Loucy (cell line): ENCODE results near the gene ZFP36L2.

Experiments
- H2AFZ ChIP-seq: fragments of 200-600 bp; sonication (generic); 2 replicates; pipeline ENCODE4 v1.6.0; 2016; ENCODE audit warnings: antibody characterized with exemption, mild to moderate bottlenecking, low read length, moderate library complexity
- H3F3A ChIP-seq: fragments of 200-600 bp; 2 replicates; pipeline ENCODE4 v1.6.0; 2016; ENCODE audit warnings: antibody characterized with exemption, low read depth, mild to moderate bottlenecking
- H3K27me3 ChIP-seq: fragments of 200-600 bp; sonication (generic); 2 replicates; pipeline ENCODE4 v1.6.1; 2014; ENCODE audit warnings: low read length, mild to moderate bottlenecking; ENCODE audit not compliant: insufficient read depth, poor library complexity, severe bottlenecking
- H3K36me3 ChIP-seq: fragments of 200-600 bp; sonication (generic); 2 replicates; pipeline ENCODE4 v1.6.1; 2016; ENCODE audit warnings: low read length; ENCODE audit not compliant: insufficient read depth
- H3K4me1 ChIP-seq: fragments of 200-600 bp; sonication (generic); 2 replicates; pipeline ENCODE4 v1.5.1; 2014; ENCODE audit warnings: low read length, mild to moderate bottlenecking; ENCODE audit not compliant: insufficient read depth, poor library complexity, severe bottlenecking
- H3K4me2 ChIP-seq: fragments of 200-600 bp; sonication (generic); 2 replicates; pipeline ENCODE4 v1.6.0; 2014; ENCODE audit warnings: antibody characterized with exemption, low read length, low read depth, mild to moderate bottlenecking; ENCODE audit not compliant: poor library complexity, severe bottlenecking
- H3K4me3 ChIP-seq: fragments of 200-600 bp; sonication (generic); 2 replicates; pipeline ENCODE4 v1.5.1; 2014; ENCODE audit warnings: low read length, mild to moderate bottlenecking, mixed read lengths; ENCODE audit not compliant: poor library complexity, severe bottlenecking
- H3K79me2 ChIP-seq: fragments of 200-600 bp; sonication (generic); 2 replicates; pipeline ENCODE4 v1.6.1; 2014; ENCODE audit warnings: low read length; ENCODE audit not compliant: insufficient read depth
- H3K9ac ChIP-seq: fragments of 200-600 bp; sonication (generic); 2 replicates; pipeline ENCODE4 v1.6.0; 2014; ENCODE audit warnings: mild to moderate bottlenecking, low read depth, low read length, moderate library complexity; ENCODE audit not compliant: poor library complexity, severe bottlenecking
- H3K9me2 ChIP-seq: fragments of 200-600 bp; sonication (generic); replicated peaks from 2 replicates; pipeline ENCODE4 v1.6.1; 2016; ENCODE audit warnings: low read depth, low read length, mixed read lengths
- H3K9me3 ChIP-seq: fragments of 200-600 bp; sonication (generic); 2 replicates; pipeline ENCODE4 v1.6.1; 2014; ENCODE audit warnings: mild to moderate bottlenecking, antibody characterized with exemption, low read length, low read depth; ENCODE audit not compliant: insufficient read depth
- H4K20me1 ChIP-seq: fragments of 200-600 bp; sonication (generic); 2 replicates; pipeline ENCODE4 v1.6.0; 2014; ENCODE audit warnings: antibody characterized with exemption, low read length, mild to moderate bottlenecking; ENCODE audit not compliant: insufficient read depth, poor library complexity, severe bottlenecking
- EZH2phosphoT487 ChIP-seq: fragments of 200-600 bp; IDR thresholded peaks from 2 replicates; pipeline ENCODE4 v1.6.1; 2018; ENCODE audit warnings: antibody characterized with exemption, mild to moderate bottlenecking, moderate library complexity, borderline replicate concordance
- TF ChIP-seq, protein P1 (sequence below): fragments of 200-600 bp; sonication (generic); conservative IDR thresholded peaks from 2 replicates; pipeline ENCODE4 v1.5.1; 2014; ENCODE audit warnings: mild to moderate bottlenecking, antibody characterized with exemption, low read length

Gene ZFP36L2

DNA sequence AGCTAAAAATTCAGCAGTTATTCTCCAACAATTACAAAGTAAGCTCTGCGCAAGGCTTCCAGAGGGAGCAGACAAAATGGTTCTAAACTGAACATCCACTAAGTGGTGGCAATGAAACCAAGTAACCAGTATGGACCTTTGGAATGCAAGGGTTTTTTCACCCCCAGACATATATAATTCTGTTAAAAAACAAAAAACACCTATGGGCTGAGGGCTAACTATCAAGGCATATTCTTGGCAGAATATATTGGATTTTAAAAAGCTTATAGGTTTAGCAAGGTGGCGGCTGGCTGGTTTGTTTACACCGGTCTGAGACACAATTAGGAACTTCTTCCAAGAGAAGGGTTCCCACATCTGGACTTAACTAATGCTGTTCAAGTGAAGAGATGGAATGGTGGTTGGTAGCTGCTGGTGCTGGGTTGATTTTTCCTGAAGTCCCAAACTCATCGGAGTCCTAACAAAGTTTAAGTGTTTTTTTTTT lies 2.8 kb downstream of the ZFP36L2 start:
- Histone ChIP-seq H4K20me1 (peaks cover 38% of the 10 kb centered on the region), H2AFZ (no peak overlapping the region), H3K4me3 (peak overlapping the region; percentile 97), H3K9ac (peak overlapping the region; percentile 100), H3K36me3 (peaks cover 27% of the 10 kb centered on the region), H3K27me3 (no peaks in the 10 kb centered on the region), H3K79me2 (peaks cover 82% of the 10 kb centered on the region), H3K4me1 (peaks cover 52% of the 10 kb centered on the region), H3F3A (peaks cover 20% of the 10 kb centered on the region; the same call in 1 of the 2 replicates), H3K9me2 (no peaks in the 10 kb centered on the region), H3K9me3 (no peaks in the 10 kb centered on the region), H3K4me2 (peak overlapping the region; percentile 97)
- TF ChIP-seq, protein P1, sequence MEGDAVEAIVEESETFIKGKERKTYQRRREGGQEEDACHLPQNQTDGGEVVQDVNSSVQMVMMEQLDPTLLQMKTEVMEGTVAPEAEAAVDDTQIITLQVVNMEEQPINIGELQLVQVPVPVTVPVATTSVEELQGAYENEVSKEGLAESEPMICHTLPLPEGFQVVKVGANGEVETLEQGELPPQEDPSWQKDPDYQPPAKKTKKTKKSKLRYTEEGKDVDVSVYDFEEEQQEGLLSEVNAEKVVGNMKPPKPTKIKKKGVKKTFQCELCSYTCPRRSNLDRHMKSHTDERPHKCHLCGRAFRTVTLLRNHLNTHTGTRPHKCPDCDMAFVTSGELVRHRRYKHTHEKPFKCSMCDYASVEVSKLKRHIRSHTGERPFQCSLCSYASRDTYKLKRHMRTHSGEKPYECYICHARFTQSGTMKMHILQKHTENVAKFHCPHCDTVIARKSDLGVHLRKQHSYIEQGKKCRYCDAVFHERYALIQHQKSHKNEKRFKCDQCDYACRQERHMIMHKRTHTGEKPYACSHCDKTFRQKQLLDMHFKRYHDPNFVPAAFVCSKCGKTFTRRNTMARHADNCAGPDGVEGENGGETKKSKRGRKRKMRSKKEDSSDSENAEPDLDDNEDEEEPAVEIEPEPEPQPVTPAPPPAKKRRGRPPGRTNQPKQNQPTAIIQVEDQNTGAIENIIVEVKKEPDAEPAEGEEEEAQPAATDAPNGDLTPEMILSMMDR = no peak
- no peak for TF ChIP-seq EZH2phosphoT487

DNA sequence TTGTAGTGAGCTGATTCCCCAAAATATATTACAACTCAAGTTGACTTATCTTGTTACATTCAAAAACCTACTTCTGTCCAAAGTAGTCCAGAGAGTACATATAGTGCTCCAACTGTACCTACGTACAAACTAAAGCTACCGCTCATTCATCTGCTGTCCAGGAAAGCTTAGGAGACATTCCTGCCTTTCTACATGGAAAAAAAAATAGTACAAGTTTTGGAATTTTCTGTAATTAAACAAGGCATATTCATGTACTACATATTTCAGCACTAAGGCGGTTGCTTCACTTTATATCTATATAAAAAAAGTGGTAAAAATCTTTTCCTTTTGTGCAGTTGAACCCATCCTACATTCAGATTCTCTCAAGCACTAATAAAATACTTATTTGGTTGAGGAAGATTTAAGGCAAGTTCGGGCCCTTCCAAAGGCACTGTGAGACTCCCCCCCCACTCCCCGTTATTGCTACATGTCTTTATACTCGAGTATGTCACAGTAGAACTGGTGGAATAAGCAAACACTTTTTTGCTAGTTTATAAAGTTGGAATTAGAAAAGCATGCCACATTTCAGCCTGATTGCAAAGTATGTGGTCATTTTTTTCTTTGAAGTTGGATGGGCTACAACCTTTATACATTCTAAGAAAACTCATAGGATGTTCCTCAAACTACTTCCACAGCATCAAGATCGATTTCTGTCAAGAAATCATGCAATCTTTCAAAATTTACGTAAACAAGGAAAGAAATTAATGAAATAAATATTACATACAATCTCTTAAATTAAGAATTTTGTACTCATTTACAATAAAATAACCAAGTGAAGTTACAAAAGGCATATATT lies 3.7 kb downstream of the ZFP36L2 start:
- Histone ChIP-seq H3F3A (peaks cover 23% of the 10 kb centered on the region), H3K9me3 (no peaks in the 10 kb centered on the region), H3K36me3 (peaks cover 27% of the 10 kb centered on the region), H4K20me1 (peaks cover 38% of the 10 kb centered on the region), H3K79me2 (peaks cover 73% of the 10 kb centered on the region), H3K9ac (peak overlapping the region; percentile 100), H3K4me3 (peak overlapping the region; percentile 97), H3K27me3 (no peaks in the 10 kb centered on the region), H3K4me2 (peak overlapping the region; percentile 97), H3K9me2 (no peaks in the 10 kb centered on the region), H2AFZ (no peak overlapping the region), H3K4me1 (peaks cover 52% of the 10 kb centered on the region)
- TF ChIP-seq, protein P1 = no peak
- no peak for TF ChIP-seq EZH2phosphoT487

DNA sequence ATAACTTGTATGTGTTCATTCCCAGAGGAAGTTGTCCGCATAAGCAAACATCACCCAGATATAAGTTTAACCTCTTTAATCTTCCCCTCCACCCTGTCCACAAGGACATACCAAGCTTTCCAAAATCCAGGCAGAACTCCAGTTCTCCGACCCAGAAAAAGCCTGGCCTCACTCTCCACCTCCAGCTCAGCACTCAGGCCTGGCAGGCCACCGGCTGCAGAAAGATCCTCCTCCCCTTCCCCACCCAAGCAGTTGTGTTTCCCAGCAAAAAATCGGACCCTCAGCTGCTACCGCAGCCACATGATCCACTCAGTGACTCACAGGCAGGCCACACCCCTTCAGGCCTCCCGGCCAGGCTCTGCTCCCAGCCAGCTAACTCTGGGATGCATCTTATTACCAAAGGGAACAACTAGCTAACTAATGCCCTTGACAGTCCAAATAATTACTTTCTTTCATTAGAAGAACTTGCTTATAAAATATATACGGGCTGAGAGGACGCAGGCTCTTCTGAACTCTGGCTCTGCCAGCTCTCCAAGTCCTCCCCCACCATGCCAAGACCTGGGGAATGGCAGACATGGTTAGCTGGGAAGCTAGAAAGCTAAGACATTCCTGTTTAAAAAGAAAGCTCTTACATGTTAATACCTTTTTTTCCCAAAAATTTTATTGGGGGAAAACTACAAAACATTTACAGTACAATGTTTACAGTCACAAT lies 4.5 kb downstream of the ZFP36L2 start:
- Histone ChIP-seq H3K4me1 (peaks cover 52% of the 10 kb centered on the region), H3K4me2 (peak overlapping the region; percentile 97), H3K9ac (peak overlapping the region; percentile 100), H3F3A (peaks cover 23% of the 10 kb centered on the region), H3K27me3 (no peaks in the 10 kb centered on the region), H3K79me2 (peaks cover 66% of the 10 kb centered on the region), H4K20me1 (peaks cover 38% of the 10 kb centered on the region), H3K36me3 (peaks cover 27% of the 10 kb centered on the region), H3K9me2 (no peaks in the 10 kb centered on the region), H2AFZ (no peak overlapping the region), H3K4me3 (peak overlapping the region; percentile 97), H3K9me3 (no peaks in the 10 kb centered on the region)
- TF ChIP-seq EZH2phosphoT487 = no peak
- TF ChIP-seq, protein P1 = no peak
